NCI-H1436 (cell line): Measurements from ENCODE around the gene LOXL3.
"Not testable (repeated sequence)": the region's sequence is repeated elsewhere in the genome, so short reads cannot be mapped to it uniquely, and the experiment has no call there.

ENCODE experiments used
- DNase-seq: peaks from one replicate; lab custom pipeline; 2025; lab: John Stamatoyannopoulos, UW

The LOXL3 gene

GRCh38 chr2:74489906-74490305, 63.8 kb downstream of the LOXL3 start:
- DNase-seq = no peak

- no peak for DNase-seq
These were observed 64.9 kb downstream of the LOXL3 start for GRCh38 chr2:74488643-74489481.

GRCh38 chr2:74486141-74486540, 67.6 kb downstream of the LOXL3 start:
- no peak for DNase-seq

GRCh38 chr2:74483675-74484164, 70.0 kb downstream of the LOXL3 start:
- DNase-seq = not testable (repeated sequence)

- DNase-seq = peak; percentile 92
These were observed 70.7 kb downstream of the LOXL3 start, which contains the start of the genes CCDC142 and TTC31 for GRCh38 chr2:74482801-74483674. CCDC142 (minus strand) TSS chr2:74482998; CDS start chr2:74482837, 161 bp downstream. TTC31 (plus strand) TSS chr2:74483081; CDS start chr2:74483096, 15 bp downstream.
